SK-N-SH treated with all-trans-retinoic acid at 6 μM for 48 hours (cell line): ENCODE data around the gene PRKAR1B.

ENCODE experiments used
- ATAC-seq: fragments of 200-7000 bp; cut with Tn5 transposase; 3 replicates; pipeline ENCODE4 v1.9.1; 2020; ENCODE audit warnings: mild to moderate bottlenecking, moderate library complexity
- ARNTL ChIP-seq: fragments of 450-650 bp; formaldehyde crosslinking; IDR thresholded peaks from 2 replicates; pipeline ENCODE4 v1.5.0; 2020; ENCODE audit warnings: low read depth, mild to moderate bottlenecking, moderate library complexity, borderline replicate concordance
- BACH2 ChIP-seq: fragments of 250-450 bp; sonication (Bioruptor Pico); IDR thresholded peaks from 2 replicates; pipeline ENCODE4 v1.9.0; 2021; ENCODE audit warnings: mild to moderate bottlenecking, borderline replicate concordance
- CREB5 ChIP-seq: fragments of 250-450 bp; sonication (Bioruptor Pico); IDR thresholded peaks from 2 replicates; pipeline ENCODE4 v1.5.1; 2020; ENCODE audit warnings: low read depth, mild to moderate bottlenecking, moderate library complexity
- CSDC2 ChIP-seq: fragments of 250-450 bp; sonication (Bioruptor Pico); IDR thresholded peaks from 2 replicates; pipeline ENCODE4 v1.5.0; 2020; ENCODE audit warnings: mild to moderate bottlenecking, moderate library complexity
- CSRNP3 ChIP-seq: fragments of 250-450 bp; sonication (Bioruptor Pico); IDR thresholded peaks from 2 replicates; pipeline ENCODE4 v1.5.1; 2021; ENCODE audit warnings: mild to moderate bottlenecking, moderate library complexity
- ESRRG ChIP-seq: fragments of 250-450 bp; sonication (Bioruptor Pico); IDR thresholded peaks from 2 replicates; pipeline ENCODE4 v1.6.1; 2021; ENCODE audit warnings: mild to moderate bottlenecking
- GLIS3 ChIP-seq: fragments of 250-450 bp; sonication (Bioruptor Pico); IDR thresholded peaks from 2 replicates; pipeline ENCODE4 v1.5.0; 2020; ENCODE audit warnings: mild to moderate bottlenecking, moderate library complexity
- ISL1 ChIP-seq: fragments of 250-450 bp; sonication (Bioruptor Pico); IDR thresholded peaks from 2 replicates; pipeline ENCODE4 v2.1.2; 2022; ENCODE audit warnings: mild to moderate bottlenecking, moderate library complexity
- OSR1 ChIP-seq: fragments of 250-450 bp; sonication (Bioruptor Pico); IDR thresholded peaks from 2 replicates; pipeline ENCODE4 v1.8.0; 2022; ENCODE audit warnings: moderate library complexity, mild to moderate bottlenecking, inconsistent platforms
- PATZ1 ChIP-seq: fragments of 250-450 bp; sonication (Bioruptor Pico); IDR thresholded peaks from 2 replicates; pipeline ENCODE4 v1.8.0; 2020; ENCODE audit warnings: mild to moderate bottlenecking, moderate library complexity, borderline replicate concordance
- POU6F1 ChIP-seq: fragments of 250-450 bp; sonication (Bioruptor Pico); IDR thresholded peaks from 2 replicates; pipeline ENCODE4 v1.8.0; 2021; ENCODE audit warnings: low read depth, mild to moderate bottlenecking, moderate library complexity, borderline replicate concordance
- PPARA ChIP-seq: fragments of 250-450 bp; sonication (Bioruptor Pico); IDR thresholded peaks from 2 replicates; pipeline ENCODE4 v1.5.0; 2020; ENCODE audit warnings: mild to moderate bottlenecking, borderline replicate concordance
- RARB ChIP-seq: fragments of 250-450 bp; sonication (Bioruptor Pico); IDR thresholded peaks from 2 replicates; pipeline ENCODE4 v1.8.0; 2021; ENCODE audit warnings: mild to moderate bottlenecking, moderate library complexity
- SNAI2 ChIP-seq: fragments of 250-450 bp; sonication (Bioruptor Pico); IDR thresholded peaks from 2 replicates; pipeline ENCODE4 v1.5.0; 2020; ENCODE audit warnings: mild to moderate bottlenecking, moderate library complexity
- TCF4 ChIP-seq: fragments of 250-450 bp; sonication (Bioruptor Pico); IDR thresholded peaks from 2 replicates; pipeline ENCODE4 v1.8.0; 2021; ENCODE audit warnings: mild to moderate bottlenecking, moderate library complexity, borderline replicate concordance
- TOX ChIP-seq: fragments of 250-450 bp; sonication (Bioruptor Pico); IDR thresholded peaks from 2 replicates; pipeline ENCODE4 v1.8.0; 2021; ENCODE audit warnings: mild to moderate bottlenecking, moderate library complexity, borderline replicate concordance
- TSHZ2 ChIP-seq: fragments of 250-450 bp; sonication (Bioruptor Pico); IDR thresholded peaks from 2 replicates; pipeline ENCODE4 v1.5.0; 2020; ENCODE audit warnings: mild to moderate bottlenecking, moderate library complexity
- ZC3H10 ChIP-seq: fragments of 250-450 bp; sonication (Bioruptor Pico); IDR thresholded peaks from 2 replicates; pipeline ENCODE4 v1.5.1; 2021; ENCODE audit warnings: mild to moderate bottlenecking, moderate library complexity
- ZFP3 ChIP-seq: fragments of 250-450 bp; sonication (Bioruptor Pico); IDR thresholded peaks from 2 replicates; pipeline ENCODE4 v1.5.0; 2020; ENCODE audit warnings: mild to moderate bottlenecking, moderate library complexity
- ZNF565 ChIP-seq: fragments of 450-650 bp; formaldehyde crosslinking; conservative IDR thresholded peaks from 2 replicates; pipeline ENCODE4 v1.5.0; 2020; ENCODE audit warnings: low read depth, mild to moderate bottlenecking, moderate library complexity
- ZNF70 ChIP-seq: fragments of 450-650 bp; formaldehyde crosslinking; IDR thresholded peaks from 2 replicates; pipeline ENCODE4 v1.5.0; 2020; ENCODE audit warnings: mild to moderate bottlenecking, moderate library complexity
- ZNF8 ChIP-seq: fragments of 450-650 bp; formaldehyde crosslinking; IDR thresholded peaks from 2 replicates; pipeline ENCODE4 v1.5.0; 2020; ENCODE audit warnings: mild to moderate bottlenecking, moderate library complexity

PRKAR1B gene

GRCh38 chr7:541661-542060, 185.4 kb downstream of the PRKAR1B start (continued):
- no peak for TF ChIP-seq ZFP3 (CRISPR knock-in tag)
- TF ChIP-seq TCF4 (CRISPR knock-in tag): no peak
- TF ChIP-seq, all 23 proteins: peak for 0

- TF ChIP-seq ISL1: no peak
- no peak for TF ChIP-seq CSDC2 (CRISPR knock-in tag)
- TF ChIP-seq BACH2 (CRISPR knock-in tag): no peak
- TF ChIP-seq TCF4 (CRISPR knock-in tag): no peak
- TF ChIP-seq ZFP3 (CRISPR knock-in tag): no peak
- TF ChIP-seq ZNF70 (CRISPR knock-in tag): no peak
- no peak for TF ChIP-seq ESRRG (CRISPR knock-in tag)
- TF ChIP-seq POU6F1 (CRISPR knock-in tag): no peak
- TF ChIP-seq ZNF565 (CRISPR knock-in tag): no peak
- TF ChIP-seq CSRNP3 (CRISPR knock-in tag): no peak
- no peak for TF ChIP-seq PATZ1 (CRISPR knock-in tag)
- TF ChIP-seq TSHZ2 (CRISPR knock-in tag): no peak
- TF ChIP-seq ZNF8: no peak
- no peak for TF ChIP-seq RARB (CRISPR knock-in tag)
- TF ChIP-seq CREB5 (CRISPR knock-in tag): no peak
- no peak for TF ChIP-seq GLIS3 (CRISPR knock-in tag)
- no peak for TF ChIP-seq OSR1
- TF ChIP-seq ZC3H10 (CRISPR knock-in tag): no peak
- no peak for TF ChIP-seq PPARA (CRISPR knock-in tag)
- TF ChIP-seq, all 23 proteins: peak for 0
- ATAC-seq: no peak
These were observed 186.1 kb downstream of the PRKAR1B start for GRCh38 chr7:540997-541396.

GRCh38 chr7:540579-540978, 186.5 kb downstream of the PRKAR1B start:
- no peak for ATAC-seq
- TF ChIP-seq ZC3H10 (CRISPR knock-in tag) (no peak), PATZ1 (CRISPR knock-in tag) (no peak), TOX (no peak), TCF4 (CRISPR knock-in tag) (no peak), ARNTL (CRISPR knock-in tag) (no peak), SNAI2 (CRISPR knock-in tag) (no peak), POU6F1 (CRISPR knock-in tag) (no peak), CREB5 (CRISPR knock-in tag) (no peak)
